GM10847 (cell line): ENCODE data around the gene ADNP2.

ENCODE experiments used
- POLR2A ChIP-seq: IDR thresholded peaks from 2 replicates; pipeline ENCODE4 v1.6.1; 2011; ENCODE audit not compliant: insufficient read length; ENCODE audit errors: extremely low read depth

ADNP2 gene

DNA sequence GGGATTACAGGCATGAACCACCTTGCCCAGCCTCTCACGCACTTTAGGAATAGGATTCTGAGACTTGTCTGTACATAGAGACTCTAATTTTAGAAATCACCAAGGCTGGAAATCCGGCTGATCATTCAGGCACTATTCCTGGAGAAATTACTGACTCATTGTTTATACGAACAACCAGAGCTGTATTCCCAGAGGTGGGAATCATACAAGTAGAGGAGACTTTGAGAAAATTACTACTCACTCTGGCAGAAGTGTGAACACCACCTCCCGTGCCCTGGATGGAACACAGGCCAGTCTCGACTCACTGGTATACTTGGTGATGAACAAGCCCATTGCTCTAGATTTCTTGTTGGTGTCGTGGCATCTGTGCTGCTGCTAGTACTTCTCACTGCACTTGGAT lies 5.8 kb upstream of the ADNP2 start:
- no peak for TF ChIP-seq POLR2A

DNA sequence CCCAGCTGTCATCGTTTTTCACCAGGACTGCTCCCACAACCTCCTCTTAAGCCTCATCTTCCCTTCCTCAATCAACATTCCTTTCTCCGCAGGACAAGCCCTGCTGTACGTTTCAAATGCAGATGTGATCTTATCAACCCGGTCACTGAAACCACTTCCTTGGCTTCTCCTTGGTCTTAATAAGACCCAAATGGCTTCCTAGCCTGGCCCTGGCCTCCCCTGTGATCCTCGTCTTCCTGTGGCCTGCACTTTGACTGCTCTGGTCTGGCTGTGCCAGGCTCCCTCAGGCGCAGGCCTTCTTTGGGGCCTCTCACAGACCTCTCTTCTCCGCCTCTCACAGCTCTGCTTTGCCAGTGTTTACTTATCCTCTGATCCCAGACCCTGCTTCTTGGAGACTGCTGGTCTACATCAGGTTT lies 4.7 kb upstream of the ADNP2 start:
- no peak for TF ChIP-seq POLR2A

DNA sequence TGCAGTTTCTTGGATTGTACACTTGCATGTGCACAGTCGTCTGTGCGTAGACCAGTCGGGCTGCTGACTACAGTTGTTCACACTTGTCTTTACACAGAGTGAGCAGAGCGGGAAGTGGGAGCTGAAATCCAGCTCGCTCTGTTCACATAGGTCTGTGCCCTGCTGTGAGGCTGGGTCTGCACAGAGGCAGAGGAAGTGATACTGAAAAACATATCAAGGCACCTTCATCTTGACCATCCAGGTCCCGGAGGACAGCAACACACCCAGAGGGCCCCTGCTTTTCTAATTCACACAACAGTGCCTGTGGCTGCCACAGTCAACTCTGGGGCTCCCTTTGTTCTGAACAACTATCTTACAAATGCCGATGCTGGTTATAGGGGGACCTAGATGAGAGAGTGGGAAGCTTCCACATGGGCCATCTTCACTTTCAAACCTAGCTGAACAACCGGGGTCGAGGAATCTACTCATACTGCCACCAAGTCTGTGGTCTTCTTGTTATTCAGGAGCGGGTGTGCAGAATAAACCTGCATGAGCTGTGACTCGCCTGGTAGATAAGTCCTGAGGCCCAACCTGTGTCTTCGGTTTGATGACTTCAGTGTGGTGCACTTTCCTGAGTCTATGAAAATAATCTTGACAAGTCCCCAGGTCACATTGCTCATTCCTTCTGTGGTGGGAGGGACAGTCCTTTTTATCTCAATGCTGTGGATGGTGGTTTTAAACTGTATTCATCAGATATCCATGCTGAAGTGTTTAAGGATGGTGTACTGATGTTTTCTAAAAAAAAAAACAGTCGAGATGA lies 3.5 kb upstream of the ADNP2 start:
- no peak for TF ChIP-seq POLR2A

DNA sequence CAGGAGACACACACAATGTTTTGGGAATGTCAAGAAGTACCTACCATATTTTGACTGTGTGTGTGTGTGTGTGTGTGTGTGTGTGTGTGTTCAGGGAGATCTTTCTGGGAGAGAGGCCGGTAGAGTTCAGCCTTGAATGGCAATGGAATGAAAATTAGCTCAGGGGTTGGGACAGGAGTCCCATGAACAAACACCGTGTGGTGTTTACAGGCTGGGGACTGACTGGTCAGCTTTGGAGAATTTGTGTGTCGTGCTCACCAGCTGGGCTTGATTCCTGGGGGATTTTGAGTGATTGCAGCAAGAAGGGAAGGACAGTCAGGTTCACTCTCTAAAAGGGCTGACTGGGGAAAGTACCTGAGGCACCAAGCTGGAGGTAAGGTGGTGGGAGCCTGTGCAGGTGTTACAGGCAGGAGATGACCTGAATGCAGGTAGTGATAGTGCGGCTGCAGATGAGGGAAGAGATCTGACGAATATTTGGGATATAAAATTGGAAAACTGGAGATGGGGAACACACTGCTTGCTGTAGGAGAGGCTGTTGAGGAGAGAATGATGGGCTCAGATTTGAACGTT lies 2.5 kb upstream of the ADNP2 start:
- no peak for TF ChIP-seq POLR2A

DNA sequence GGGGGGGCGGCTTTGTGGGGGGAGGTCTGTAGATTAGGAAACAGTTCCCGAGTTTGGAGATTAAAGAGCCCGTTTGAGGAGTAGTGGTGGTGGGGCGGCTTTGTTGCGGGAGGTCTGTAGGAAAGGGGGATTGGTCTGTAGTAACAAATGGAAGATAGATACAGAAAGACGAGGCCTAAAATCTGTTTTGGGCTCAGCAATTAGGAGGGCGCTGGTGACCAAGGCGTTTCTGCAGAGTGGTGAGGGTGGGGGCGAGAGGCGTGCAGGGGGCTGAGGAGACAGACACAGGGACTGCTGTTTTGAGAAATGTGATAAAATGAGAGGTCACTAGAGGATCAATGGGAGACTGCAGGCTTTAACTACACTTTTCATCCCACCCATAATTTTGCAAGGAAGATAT lies 1.6 kb upstream of the ADNP2 start:
- no peak for TF ChIP-seq POLR2A

DNA sequence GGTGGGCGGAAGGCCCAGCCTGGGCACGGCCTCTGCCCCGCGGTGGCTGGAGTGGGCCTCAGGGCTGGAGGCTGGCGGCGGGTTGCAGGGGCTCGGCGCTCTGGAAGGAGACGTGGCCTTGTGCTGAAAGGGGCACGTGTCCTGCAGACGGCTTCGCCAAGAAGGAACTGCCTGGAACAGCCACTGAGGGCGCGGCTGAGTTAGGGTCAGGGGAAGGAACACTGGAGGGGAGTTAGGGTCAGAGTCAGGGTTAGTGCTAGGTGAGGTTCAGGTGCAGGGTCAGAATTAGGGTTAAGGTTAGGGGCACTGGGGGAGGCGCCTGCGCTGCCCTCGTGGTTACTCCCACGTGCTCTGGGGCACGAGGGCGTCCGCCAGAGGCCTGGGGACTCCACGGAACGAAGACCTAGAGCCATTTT lies 933 bp upstream of the ADNP2 start:
- TF ChIP-seq POLR2A: no peak

DNA sequence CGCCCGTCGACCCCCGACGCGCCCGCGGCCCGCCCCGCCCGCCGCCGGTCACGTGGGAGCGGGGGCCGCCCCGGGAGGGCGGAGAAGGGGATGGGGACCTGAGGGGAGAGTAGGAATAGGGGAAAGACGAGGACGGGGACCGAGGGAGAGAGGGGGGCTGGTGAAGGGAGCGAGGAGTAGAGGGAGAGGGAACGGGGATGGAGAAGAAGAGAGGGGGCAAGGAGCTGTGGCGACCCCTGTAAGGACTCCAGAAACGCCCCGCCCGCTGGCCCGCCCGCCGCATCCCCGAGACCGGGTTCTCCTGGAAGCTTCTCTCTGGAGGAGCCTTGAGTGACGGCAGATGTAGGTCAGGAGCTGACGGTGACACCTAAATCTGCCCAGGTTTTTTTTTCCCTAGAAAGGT lies 615 bp downstream of the ADNP2 start:
- TF ChIP-seq POLR2A: no peak

DNA sequence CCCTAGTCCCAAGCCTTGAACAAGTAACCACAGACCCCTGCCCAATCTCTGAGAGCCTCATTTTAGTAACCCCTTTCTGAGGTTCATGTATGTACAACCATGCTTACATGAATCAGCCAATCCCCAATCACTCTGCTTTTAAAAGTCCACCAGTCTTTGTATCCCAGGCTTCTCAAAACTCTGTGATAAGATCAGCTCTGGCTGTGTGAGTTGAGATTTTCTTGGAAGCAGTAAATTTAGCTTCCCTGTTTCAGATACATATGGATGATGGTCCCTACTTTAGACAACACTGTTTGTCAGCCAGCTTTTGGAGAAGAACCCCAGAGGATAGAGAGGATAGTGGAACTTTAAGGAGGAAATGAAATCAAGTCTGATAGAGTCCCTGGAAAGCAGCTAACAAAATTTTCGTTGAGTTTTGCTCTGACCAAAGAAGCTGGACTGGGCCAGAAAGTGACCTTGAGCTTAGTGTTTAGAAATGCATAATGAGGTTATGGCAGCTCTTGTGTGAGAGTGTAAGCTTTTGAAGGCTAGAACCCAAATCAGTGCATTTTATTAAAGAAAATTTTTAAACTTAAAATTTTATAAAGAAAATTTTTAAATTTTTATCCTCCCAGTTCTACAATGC lies 3.7 kb downstream of the ADNP2 start:
- TF ChIP-seq POLR2A: no peak

DNA sequence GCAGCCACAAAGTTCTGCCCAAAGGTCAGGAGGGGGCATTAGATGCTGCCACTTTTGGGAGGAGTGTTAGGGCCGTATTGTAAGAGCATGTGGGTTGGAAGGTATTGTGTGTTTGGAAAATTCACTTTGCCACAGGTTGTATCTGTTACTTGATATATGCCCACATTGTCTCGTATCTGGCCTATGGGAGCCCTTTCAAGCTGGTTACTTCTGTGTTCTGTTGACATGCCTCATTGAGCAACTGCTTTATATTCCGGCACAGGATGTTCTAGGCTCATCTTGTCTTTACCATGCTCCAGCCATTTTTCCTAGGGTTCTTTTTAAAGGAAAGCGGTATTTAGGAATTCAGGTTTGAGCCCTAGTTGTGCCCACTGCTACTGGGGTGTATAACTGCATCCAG lies 6.0 kb downstream of the ADNP2 start:
- no peak for TF ChIP-seq POLR2A

DNA sequence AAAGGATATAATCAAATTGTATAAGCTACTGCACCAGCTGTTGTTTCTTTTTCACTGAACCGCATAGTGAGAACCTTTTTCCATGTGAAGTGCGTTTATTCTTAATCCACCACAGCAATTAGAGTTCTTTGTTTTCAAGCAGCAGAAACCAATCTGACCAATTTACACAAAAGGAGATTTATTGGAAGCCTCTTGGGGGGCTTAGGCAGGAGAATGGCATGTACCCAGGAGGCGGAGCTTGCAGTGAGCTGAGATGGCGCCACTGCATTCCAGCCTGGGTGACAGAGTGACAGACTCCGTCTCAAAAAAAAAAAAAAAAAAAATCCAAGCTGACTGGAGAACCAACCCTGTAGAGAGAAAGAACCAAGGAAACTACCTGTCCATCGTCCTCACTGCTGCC lies 10.0 kb downstream of the ADNP2 start:
- no peak for TF ChIP-seq POLR2A

DNA sequence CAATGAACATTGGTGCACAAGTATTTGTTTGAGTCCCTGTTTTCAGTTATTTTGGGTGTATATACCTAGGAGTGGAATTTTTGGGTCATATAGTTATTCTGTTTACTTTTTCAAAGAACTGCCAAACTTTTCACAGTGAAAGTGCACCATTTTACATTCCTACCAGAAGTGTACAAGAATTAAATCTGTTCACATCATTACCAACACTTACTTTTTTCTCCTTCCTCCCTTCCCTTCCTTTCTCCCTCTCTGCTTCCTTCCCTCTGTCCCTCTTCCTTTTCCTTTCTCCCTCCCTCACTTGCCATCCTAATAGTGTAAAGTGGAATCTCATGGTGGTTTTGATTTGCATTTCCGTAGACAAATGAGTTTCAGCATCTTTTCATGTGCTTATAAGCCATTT lies 11.9 kb downstream of the ADNP2 start:
- no peak for TF ChIP-seq POLR2A

DNA sequence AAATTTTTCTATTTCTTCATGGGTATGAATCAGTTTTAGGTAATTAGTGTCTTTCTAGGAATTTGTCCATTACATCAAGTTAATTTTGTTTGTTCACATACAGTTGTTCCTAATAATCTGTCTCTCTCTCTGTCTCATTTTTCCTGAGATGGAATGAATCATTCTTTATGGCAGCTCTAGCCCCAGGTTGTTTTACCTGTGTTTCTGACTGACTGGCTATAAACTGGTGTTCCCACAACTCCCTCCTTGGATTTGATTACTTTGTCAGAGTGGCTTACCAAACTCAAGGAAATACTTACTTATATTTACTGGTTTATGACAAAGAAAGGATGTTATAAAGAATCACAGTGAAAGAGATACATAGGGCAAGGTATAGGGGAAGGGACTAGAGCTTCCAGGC lies 15.1 kb downstream of the ADNP2 start:
- no peak for TF ChIP-seq POLR2A

DNA sequence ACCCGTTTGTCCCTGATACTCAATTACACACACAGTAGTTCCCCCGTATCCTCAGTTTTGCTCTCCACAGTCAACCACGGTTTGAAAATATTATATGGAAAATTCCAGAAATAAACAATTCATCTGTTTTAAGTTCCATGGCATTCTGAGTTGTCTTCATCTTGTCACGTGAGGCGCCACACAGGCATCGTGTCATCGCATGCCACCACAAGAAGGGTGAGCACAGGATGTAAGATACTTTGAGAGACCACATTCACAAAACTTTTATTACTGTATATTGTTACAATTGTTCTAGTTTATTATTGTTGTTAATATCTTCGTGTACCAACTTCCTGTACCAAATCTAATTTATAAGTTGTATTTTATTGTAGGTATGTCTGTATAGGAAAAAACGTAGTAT lies 17.7 kb downstream of the ADNP2 start:
- no peak for TF ChIP-seq POLR2A

DNA sequence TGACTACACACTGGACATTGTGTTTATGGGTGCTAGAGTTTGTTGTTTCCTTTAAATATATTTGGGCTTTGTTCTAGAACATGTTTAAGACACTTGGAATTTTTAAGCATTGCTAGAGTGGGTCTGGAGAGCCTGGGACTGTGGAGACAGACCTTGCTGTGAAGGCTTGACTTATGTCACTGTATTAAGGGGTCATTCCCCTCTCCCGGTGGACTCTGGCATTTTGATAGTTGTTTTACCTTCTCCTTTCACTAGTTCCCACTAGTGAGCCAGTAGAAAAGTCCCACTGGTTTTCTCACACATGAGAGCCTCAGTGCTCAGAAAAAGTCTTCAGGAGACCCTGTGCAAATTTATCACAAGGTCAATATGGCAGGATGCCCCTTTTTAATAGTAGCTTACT lies 18.6 kb downstream of the ADNP2 start:
- no peak for TF ChIP-seq POLR2A

DNA sequence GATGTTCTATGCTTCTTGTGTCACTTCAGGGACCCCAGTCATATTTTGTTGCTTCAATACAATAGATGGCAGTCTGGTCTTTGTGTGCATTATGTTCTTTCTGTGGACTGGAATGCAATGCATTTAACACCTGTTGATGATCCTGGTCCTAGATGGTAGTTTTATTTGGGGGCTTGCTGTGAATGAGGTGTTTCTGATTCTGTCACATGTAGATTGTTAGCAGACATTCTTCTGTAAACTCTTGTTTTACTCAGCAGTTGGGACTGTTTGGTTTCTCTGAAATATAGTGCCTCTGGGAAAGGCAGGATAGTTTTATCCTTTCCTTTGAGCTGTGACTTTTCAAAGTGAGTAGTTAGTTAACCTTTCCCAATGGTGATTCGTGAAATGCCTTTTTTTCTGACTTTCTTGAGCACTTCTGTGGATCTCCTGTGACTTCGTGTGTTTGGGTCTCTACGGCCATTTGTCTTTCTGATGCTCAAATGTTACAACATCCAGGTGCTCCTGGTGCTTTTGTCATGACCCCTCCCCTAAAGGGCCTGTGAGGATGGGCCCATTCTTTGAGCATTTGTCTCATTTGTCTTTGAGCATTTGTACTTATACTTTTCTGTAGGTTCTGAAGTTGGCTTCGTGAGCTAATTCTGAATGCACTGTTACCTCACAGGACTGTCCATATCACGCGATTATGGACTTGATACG lies 20.8 kb downstream of the ADNP2 start:
- no peak for TF ChIP-seq POLR2A

DNA sequence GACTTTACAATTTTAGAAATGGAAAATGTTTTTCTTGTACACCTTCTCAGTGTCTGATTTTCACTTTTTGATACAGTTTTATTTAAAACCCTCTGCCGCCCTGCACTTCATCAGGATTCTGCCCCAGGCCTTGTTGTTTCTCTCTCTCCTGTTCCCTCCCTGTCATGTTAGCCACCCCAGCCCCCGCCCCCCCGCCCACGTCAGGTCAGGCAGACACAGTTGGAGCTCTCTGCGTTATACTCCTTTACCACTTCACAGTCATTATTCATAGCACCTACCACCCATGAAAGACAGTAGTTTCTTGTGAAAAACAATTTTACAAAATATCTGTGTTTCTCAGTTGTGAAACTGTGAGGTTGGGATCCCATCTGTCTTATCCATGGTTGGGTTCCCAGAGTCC lies 21.5 kb downstream of the ADNP2 start:
- no peak for TF ChIP-seq POLR2A
